ENCODE results near the gene CHODL.

CHODL gene

GRCh38 chr21:18235545-18235944 is 9.1 kb upstream of the CHODL start:
- Histone ChIP-seq H3K4me3 (no peak overlapping the region), H3K27ac (no peak overlapping the region)
- TF ChIP-seq CTCF (IDR thresholded peaks at IDR 0.05) = no peak
- DNase-seq (ENCODE audit: low spot score) = no peak

- Histone ChIP-seq H3K4me3 (peak overlapping the region; percentile 72), H3K27ac (no peak overlapping the region)
- no peak for TF ChIP-seq CTCF (IDR thresholded peaks at IDR 0.05)
- DNase-seq (ENCODE audit: low spot score) = no peak
Observed at GRCh38 chr21:18245464-18245967, 883 bp downstream of the CHODL start.

- no peak for TF ChIP-seq CTCF (IDR thresholded peaks at IDR 0.05)
- H3K27ac ChIP-seq = no peak overlapping the region
- H3K4me3 ChIP-seq = no peak overlapping the region
- no peak for DNase-seq (ENCODE audit: low spot score)
Observed at GRCh38 chr21:18248171-18248570, 3.5 kb downstream of the CHODL start.

GRCh38 chr21:18249672-18250071 is 5.0 kb downstream of the CHODL start:
- H3K4me3 ChIP-seq = no peak overlapping the region
- no peak overlapping the region for H3K27ac ChIP-seq
- TF ChIP-seq CTCF (IDR thresholded peaks at IDR 0.05) = no peak
- no peak for DNase-seq (ENCODE audit: low spot score)

- TF ChIP-seq CTCF (IDR thresholded peaks at IDR 0.05) = no peak
- H3K4me3 ChIP-seq = no peak overlapping the region
- no peak for DNase-seq (ENCODE audit: low spot score)
- H3K27ac ChIP-seq = no peak overlapping the region
Observed at GRCh38 chr21:18251065-18251464, 6.4 kb downstream of the CHODL start.

- Histone ChIP-seq H3K4me3 (no peak overlapping the region), H3K27ac (no peak overlapping the region)
- TF ChIP-seq CTCF (IDR thresholded peaks at IDR 0.05) = no peak
- DNase-seq (ENCODE audit: low spot score) = no peak
Observed at GRCh38 chr21:18252256-18252655, 7.6 kb downstream of the CHODL start.

GRCh38 chr21:18252680-18253079 is 8.0 kb downstream of the CHODL start:
- H3K27ac ChIP-seq = no peak overlapping the region
- DNase-seq (ENCODE audit: low spot score) = no peak
- TF ChIP-seq CTCF (IDR thresholded peaks at IDR 0.05) = no peak
- H3K4me3 ChIP-seq = no peak overlapping the region
